Liver (tissue), 9 donors: ENCODE measurements around the gene PSRC1. TPM values are rescaled to one million over a fixed set of nuclear protein-coding genes. Genes with fewer than 3 reads are reported as not detected.

ENCODE experiments used
- DNase-seq: peaks from one replicate; pipeline ENCODE4 v3.0.0-alpha.2; 2017; ENCODE audit warnings: low spot score
- H3K27ac ChIP-seq, 2 donors: one replicate each; pipeline ENCODE4 v1.7.0; 2013; ENCODE audit warnings: inconsistent platforms in 2 of 2, low read length in 2 of 2, control low read depth in 1 of 2, low read depth in 1 of 2, mild to moderate bottlenecking in 1 of 2
- H3K27me3 ChIP-seq, 4 donors: one replicate each; pipeline versions ENCODE4 v1.6.1 to v1.7.0; 2013; ENCODE audit warnings: low read length in 3 of 4, inconsistent platforms in 1 of 4, mild to moderate bottlenecking in 1 of 4, moderate library complexity in 1 of 4; ENCODE audit not compliant: control insufficient read depth in 4 of 4, insufficient read depth in 4 of 4
- H3K36me3 ChIP-seq, 4 donors: one replicate each; pipeline versions ENCODE4 v1.6.1 to v1.7.0; 2013; ENCODE audit warnings: low read length in 3 of 4, mild to moderate bottlenecking in 3 of 4, low read depth in 1 of 4, moderate library complexity in 1 of 4; ENCODE audit not compliant: control insufficient read depth in 4 of 4, insufficient read depth in 3 of 4
- H3K4me1 ChIP-seq, 4 donors: one replicate each; pipeline versions ENCODE4 v1.6.1 to v1.7.0; 2013; ENCODE audit warnings: low read length in 3 of 4, mild to moderate bottlenecking in 3 of 4, moderate library complexity in 1 of 4; ENCODE audit not compliant: control insufficient read depth in 4 of 4, insufficient read depth in 4 of 4
- H3K4me3 ChIP-seq, 3 donors: one replicate each; pipeline versions ENCODE4 v1.6.1 to v1.7.0; 2013; ENCODE audit warnings: low read length in 3 of 3, control low read depth in 1 of 3, low read depth in 1 of 3, mild to moderate bottlenecking in 1 of 3
- H3K9ac ChIP-seq, 2 donors: one replicate each; pipeline ENCODE4 v1.7.0; 2013; ENCODE audit warnings: low read length in 2 of 2, mild to moderate bottlenecking in 2 of 2, moderate library complexity in 2 of 2, control low read depth in 1 of 2, low read depth in 1 of 2
- H3K9me3 ChIP-seq, 4 donors: one replicate each; pipeline versions ENCODE4 v1.6.1 to v1.7.0; 2013; ENCODE audit warnings: low read length in 3 of 4; ENCODE audit not compliant: control insufficient read depth in 4 of 4
- CTCF ChIP-seq: fragments of 150-350 bp; IDR thresholded peaks from 2 replicates; pipeline ENCODE4 v1.5.1; 2017; ENCODE audit warnings: improper control_type of control experiment, low read depth, low read length; ENCODE audit not compliant: missing input control
- FOXA1 ChIP-seq: IDR thresholded peaks from 2 replicates; pipeline ENCODE4 v1.6.1; 2016; ENCODE audit warnings: antibody characterized with exemption
- FOXA2 ChIP-seq: IDR thresholded peaks from 2 replicates; pipeline ENCODE4 v1.6.1; 2016; ENCODE audit warnings: antibody characterized with exemption
- HNF4A ChIP-seq, 2 donors: conservative IDR thresholded peaks; 2 replicates each; pipeline ENCODE4 v1.6.1; 2016; ENCODE audit warnings: antibody characterized with exemption in 2 of 2, mild to moderate bottlenecking in 2 of 2
- HNF4G ChIP-seq: IDR thresholded peaks from 2 replicates; pipeline ENCODE4 v1.6.1; 2016; ENCODE audit warnings: antibody characterized with exemption
- JUND ChIP-seq, 2 donors: IDR thresholded peaks; 2 replicates each; pipeline ENCODE4 v1.6.1; 2016; ENCODE audit warnings: antibody characterized with exemption in 2 of 2
- NR2F2 ChIP-seq: IDR thresholded peaks from 2 replicates; pipeline ENCODE4 v1.6.1; 2016; ENCODE audit warnings: antibody characterized with exemption
- RAD21 ChIP-seq, 2 donors: IDR thresholded peaks; 2 replicates each; pipeline ENCODE4 v1.6.1; 2016; ENCODE audit warnings: antibody characterized with exemption in 2 of 2, mild to moderate bottlenecking in 2 of 2
- REST ChIP-seq: IDR thresholded peaks from 2 replicates; pipeline ENCODE4 v1.6.1; 2016; ENCODE audit warnings: antibody characterized with exemption, mild to moderate bottlenecking
- SP1 ChIP-seq: IDR thresholded peaks from 2 replicates; pipeline ENCODE4 v1.6.1; 2018; ENCODE audit warnings: antibody characterized with exemption, mild to moderate bottlenecking
- TAF1 ChIP-seq: conservative IDR thresholded peaks from 2 replicates; pipeline ENCODE4 v1.6.1; 2016; ENCODE audit warnings: antibody characterized with exemption, mild to moderate bottlenecking
- YY1 ChIP-seq: IDR thresholded peaks from 2 replicates; pipeline ENCODE4 v1.6.1; 2016; ENCODE audit warnings: antibody characterized with exemption, mild to moderate bottlenecking
- WGBS: extraction: QIAGEN DNeasy Blood & Tissue Kit; methylation state at CpG from one replicate; pipeline ENCODE4 v1.1.7; 2013; 5-methylcytosine and 5-hydroxymethylcytosine counted together
- polyA plus RNA-seq, 2 donors: library from polyadenylated mRNA; stranded (reverse) in 1 of 2; unstranded in 1 of 2; fragments of 200-250 nt in 1 of 2; fragments of >200 nt in 1 of 2; fragmentation: Nextera tagmentation in 1 of 2; extraction: Ambion mirVana in 1 of 2; gene quantifications; one replicate each; pipeline versions ENCODE4 v1.2.1 to v1.2.3, GENCODE V29; 2013 to 2015
- total RNA-seq, 2 donors: library from RNA; depleted of rRNA; stranded (reverse); fragments of >200 nt; gene quantifications; one replicate each; pipeline ENCODE4 v1.2.3, GENCODE V29; 2014
- TF ChIP-seq, protein P1 (sequence below): IDR thresholded peaks from 2 replicates; pipeline ENCODE4 v1.6.1; 2016; ENCODE audit warnings: antibody characterized with exemption
- TF ChIP-seq, protein P2 (sequence below): IDR thresholded peaks from 2 replicates; pipeline ENCODE4 v1.6.1; 2016; ENCODE audit warnings: antibody characterized with exemption
- donor health status: healthy.
- donor health status: healthy.
- donor health status: healthy.
- donor health status: healthy.
- donor health status: healthy.

The PSRC1 gene
- total and polyA plus RNA-seq, 4 donors, result 0.25 to 2.6 (median 1.1) TPM

DNA sequence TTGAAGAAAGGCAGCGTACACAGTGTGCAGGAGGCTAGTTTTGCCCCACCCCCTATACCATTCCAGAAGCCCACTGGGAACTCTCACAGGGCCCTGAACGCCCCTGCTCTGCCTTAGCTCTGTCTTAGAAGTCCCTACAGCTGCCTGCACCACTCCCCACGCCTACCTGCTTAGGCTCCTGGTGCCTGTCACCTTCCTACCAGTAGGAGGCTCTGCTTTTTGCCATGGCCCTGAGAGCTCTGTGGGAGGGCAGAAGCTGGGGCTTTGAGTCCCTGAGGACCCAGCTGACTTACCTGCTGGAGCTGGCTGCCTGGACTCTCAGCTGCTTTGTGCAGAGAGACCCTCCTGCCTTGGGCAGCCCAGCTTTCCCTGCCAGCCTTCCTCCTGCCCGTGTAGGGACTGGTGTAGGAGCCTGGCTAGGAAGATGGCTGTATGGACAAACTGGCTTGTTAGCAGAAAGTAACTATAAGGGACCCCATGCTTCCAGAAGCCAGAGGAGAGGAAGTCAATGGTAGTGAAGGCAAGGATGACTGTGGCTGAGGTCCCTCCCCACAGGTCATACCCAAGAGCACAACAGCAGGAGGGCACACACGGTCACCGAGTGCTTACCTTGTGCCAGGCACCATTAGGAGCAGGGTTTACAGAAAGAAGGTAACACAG, 43.4 kb downstream of the PSRC1 start (continued):
- peak; percentile 28 for TF ChIP-seq CTCF

DNA sequence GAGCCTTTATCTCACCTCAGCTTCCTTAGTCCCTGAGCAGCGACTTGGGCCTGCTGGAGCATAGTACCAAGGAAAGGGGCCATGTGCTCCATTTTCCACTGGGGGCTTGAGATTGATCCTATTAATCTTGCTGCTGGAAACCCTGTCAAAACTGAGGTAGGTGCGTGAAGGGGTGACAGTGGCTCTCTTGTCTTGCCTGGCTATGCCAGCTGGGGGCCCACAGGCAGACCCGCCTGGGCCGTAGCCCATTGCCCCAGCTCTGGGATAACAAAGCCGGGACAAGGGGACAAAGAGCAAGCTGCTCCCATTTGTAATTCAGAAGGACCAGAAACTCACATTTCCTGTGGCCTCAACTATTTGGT, 43.9 kb downstream of the PSRC1 start:
- H3K9me3 ChIP-seq, result no peaks in the 10 kb centered on the region

More for the DNA sequence above, 43.9 kb downstream of the PSRC1 start:
- H3K4me1 ChIP-seq, result peaks cover 0 to 16% (median 5%) of the 10 kb centered on the region in 4 donors
- no peak overlapping the region for H3K27ac ChIP-seq
- H3K9ac ChIP-seq, result no peak overlapping the region
- WGBS, result 78% methylated on average over 5 of the region's 5 CpGs
- H3K27me3 ChIP-seq, result no peaks in the 10 kb centered on the region
- no peak for DNase-seq
- peaks cover 10 to 47% (median 37%) of the 10 kb centered on the region in 4 donors for H3K36me3 ChIP-seq
- H3K4me3 ChIP-seq, result no peak overlapping the region
- TF ChIP-seq NR2F2, result no peak
- no peak for TF ChIP-seq CTCF
- no peak for TF ChIP-seq JUND (IDR thresholded peaks at IDR 0.05)
- TF ChIP-seq, protein P1, sequence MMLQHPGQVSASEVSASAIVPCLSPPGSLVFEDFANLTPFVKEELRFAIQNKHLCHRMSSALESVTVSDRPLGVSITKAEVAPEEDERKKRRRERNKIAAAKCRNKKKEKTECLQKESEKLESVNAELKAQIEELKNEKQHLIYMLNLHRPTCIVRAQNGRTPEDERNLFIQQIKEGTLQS, result no peak
- no peak for TF ChIP-seq SP1
- no peak for TF ChIP-seq FOXA1
- TF ChIP-seq HNF4G, result no peak
- TF ChIP-seq FOXA2, result no peak
- TF ChIP-seq, protein P2, sequence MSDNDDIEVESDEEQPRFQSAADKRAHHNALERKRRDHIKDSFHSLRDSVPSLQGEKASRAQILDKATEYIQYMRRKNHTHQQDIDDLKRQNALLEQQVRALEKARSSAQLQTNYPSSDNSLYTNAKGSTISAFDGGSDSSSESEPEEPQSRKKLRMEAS, result no peak
- TF ChIP-seq REST, result no peak
- no peak for TF ChIP-seq RAD21 (IDR thresholded peaks at IDR 0.05)
- TF ChIP-seq YY1, result no peak
- TF ChIP-seq HNF4A (conservative IDR thresholded peaks at IDR 0.05), result no peak
- no peak for TF ChIP-seq TAF1
